Gastrocnemius medialis (tissue), 4 donors: ENCODE results near the gene P2RY10.
"Not testable (repeated sequence)": the region's sequence is repeated elsewhere in the genome, so short reads cannot be mapped to it uniquely, and the experiment has no call there.

Experiments used
- CTCF ChIP-seq, 5 experiments: fragments of 450-650 bp in 3 of 5; fragments of 200-600 bp in 2 of 5; sonication (generic) in 2 of 5; IDR thresholded peaks in 4 of 5; conservative IDR thresholded peaks in 1 of 5; 1 replicate in 4 of 5; 2 replicates in 1 of 5; pipeline ENCODE4 v1.5.1; 2016 to 2019; ENCODE audit warnings: antibody characterized with exemption in 5 of 5, mild to moderate bottlenecking in 3 of 5, moderate library complexity in 3 of 5
- POLR2A ChIP-seq, 2 donors: fragments of 450-650 bp; IDR thresholded peaks; one replicate each; pipeline ENCODE4 v1.6.1; 2017; ENCODE audit warnings: antibody characterized with exemption in 2 of 2, mild to moderate bottlenecking in 2 of 2, moderate library complexity in 2 of 2

GRCh38 chrX:79007540-79007939 is 62.3 kb downstream of the P2RY10 start:
- not testable (repeated sequence) for TF ChIP-seq CTCF (IDR thresholded peaks at IDR 0.05 in 4 of 5, conservative IDR thresholded peaks at IDR 0.05 in 1 of 5); POLR2A (IDR thresholded peaks at IDR 0.05)
